Naive B cell (primary cell): Measurements from ENCODE around the gene SKAP2. TPM values are rescaled to one million over a fixed set of nuclear protein-coding genes. Genes with fewer than 3 reads are reported as not detected.

Experiments used
- ATAC-seq, 2 donors: fragments of 150-1000 bp; cut with Tn5 transposase; 2 replicates each; pipeline ENCODE4 v1.10.0; 2021; ENCODE audit warnings: low read depth in 2 of 2, mild to moderate bottlenecking in 2 of 2, moderate library complexity in 2 of 2
- DNase-seq: peaks from one replicate; pipeline ENCODE4 v3.0.0; 2022
- H3K27ac Mint-ChIP-seq, 6 donors: one replicate each; pipeline ENCODE4 v1.8.0; 2020 to 2022; ENCODE audit warnings: mild to moderate bottlenecking in 6 of 6, mixed read lengths in 6 of 6, moderate library complexity in 5 of 6, inconsistent platforms in 2 of 6
- H3K27me3 Mint-ChIP-seq, 3 donors: one replicate each; pipeline ENCODE4 v1.8.0; 2021 to 2022; ENCODE audit warnings: mixed read lengths in 3 of 3, mild to moderate bottlenecking in 1 of 3
- H3K36me3 Mint-ChIP-seq, 2 donors: one replicate each; pipeline ENCODE4 v1.8.0; 2020 to 2022; ENCODE audit warnings: mixed read lengths in 2 of 2, inconsistent platforms in 1 of 2, mild to moderate bottlenecking in 1 of 2
- H3K4me1 Mint-ChIP-seq, 3 donors: one replicate each; pipeline ENCODE4 v1.8.0; 2020 to 2022; ENCODE audit warnings: mixed read lengths in 3 of 3, inconsistent platforms in 1 of 3, mild to moderate bottlenecking in 1 of 3, moderate library complexity in 1 of 3
- H3K4me3 Mint-ChIP-seq, 8 donors: one replicate each; pipeline ENCODE4 v1.8.0; 2020 to 2022; ENCODE audit warnings: mild to moderate bottlenecking in 8 of 8, mixed read lengths in 8 of 8, moderate library complexity in 8 of 8, inconsistent platforms in 2 of 8
- H3K9me3 Mint-ChIP-seq, 7 donors: one replicate each; pipeline ENCODE4 v1.8.0; 2020 to 2022; ENCODE audit warnings: mixed read lengths in 7 of 7, mild to moderate bottlenecking in 5 of 7, inconsistent platforms in 2 of 7, moderate library complexity in 1 of 7
- polyA plus RNA-seq, 6 donors: library from polyadenylated mRNA; unstranded; fragments of 300-500 nt; fragmentation: Illumina TruSeq; gene quantifications; one replicate each; pipeline ENCODE4 v1.2.3, GENCODE V29; 2021; ENCODE audit warnings: low read depth in 6 of 6

The SKAP2 gene
- polyA plus RNA-seq, 6 donors from 2014 or later: 122 to 192 (median 157) TPM

GRCh38 chr7:26784118-26784517 lies 80.3 kb downstream of the SKAP2 start:
- H3K4me1 Mint-ChIP-seq: peaks cover 4 to 13% (median 11%) of the 10 kb centered on the region in 3 donors
- H3K36me3 Mint-ChIP-seq: peaks cover 8 to 20% of the 10 kb centered on the region in 2 donors
- peak overlapping the region in 1 of 6 donors; percentile 19 for H3K27ac Mint-ChIP-seq
- DNase-seq (no peak), ATAC-seq (no peak)
- peaks cover 0 to 3% (median 0%) of the 10 kb centered on the region in 7 donors for H3K9me3 Mint-ChIP-seq
- H3K4me3 Mint-ChIP-seq: no peak overlapping the region
- no peaks in the 10 kb centered on the region for H3K27me3 Mint-ChIP-seq

GRCh38 chr7:26782501-26782900 lies 81.9 kb downstream of the SKAP2 start:
- no peak for ATAC-seq
- Mint-ChIP-seq H3K4me3 (no peak overlapping the region), H3K4me1 (peaks cover 0 to 9% (median 8%) of the 10 kb centered on the region in 3 donors), H3K9me3 (peaks cover 0 to 3% (median 0%) of the 10 kb centered on the region in 7 donors), H3K27me3 (no peaks in the 10 kb centered on the region), H3K27ac (no peak overlapping the region), H3K36me3 (peaks cover 8 to 20% of the 10 kb centered on the region in 2 donors)
- no peak for DNase-seq

GRCh38 chr7:26779978-26780595 lies 84.3 kb downstream of the SKAP2 start:
- DNase-seq (no peak), ATAC-seq (no peak)
- H3K27ac Mint-ChIP-seq: no peak overlapping the region
- peaks cover 0 to 3% (median 0%) of the 10 kb centered on the region in 7 donors for H3K9me3 Mint-ChIP-seq
- no peaks in the 10 kb centered on the region for H3K27me3 Mint-ChIP-seq
- H3K36me3 Mint-ChIP-seq: peaks cover 8 to 20% of the 10 kb centered on the region in 2 donors
- H3K4me1 Mint-ChIP-seq: peaks cover 0 to 5% (median 0%) of the 10 kb centered on the region in 3 donors
- H3K4me3 Mint-ChIP-seq: no peak overlapping the region

- H3K9me3 Mint-ChIP-seq: peaks cover 0 to 11% (median 0%) of the 10 kb centered on the region in 7 donors
- no peaks in the 10 kb centered on the region for H3K27me3 Mint-ChIP-seq
- no peak for DNase-seq
- ATAC-seq: no peak
- peaks cover 13 to 14% of the 10 kb centered on the region in 2 donors for H3K36me3 Mint-ChIP-seq
- H3K27ac Mint-ChIP-seq: no peak overlapping the region
- H3K4me1 Mint-ChIP-seq: peaks cover 0 to 5% (median 0%) of the 10 kb centered on the region in 3 donors
- H3K4me3 Mint-ChIP-seq: no peak overlapping the region
Measured at GRCh38 chr7:26777385-26777784, 87.0 kb downstream of the SKAP2 start.

GRCh38 chr7:26760501-26760900 lies 103.9 kb downstream of the SKAP2 start:
- peaks cover 4 to 6% (median 6%) of the 10 kb centered on the region in 3 donors for H3K4me1 Mint-ChIP-seq
- H3K9me3 Mint-ChIP-seq: peaks cover 0 to 6% (median 1%) of the 10 kb centered on the region in 7 donors
- H3K4me3 Mint-ChIP-seq: no peak overlapping the region
- no peak overlapping the region for H3K27ac Mint-ChIP-seq
- ATAC-seq: no peak
- H3K27me3 Mint-ChIP-seq: no peaks in the 10 kb centered on the region
- H3K36me3 Mint-ChIP-seq: peaks cover 0 to 7% of the 10 kb centered on the region in 2 donors
- no peak for DNase-seq

GRCh38 chr7:26759108-26759507 lies 105.3 kb downstream of the SKAP2 start:
- DNase-seq (no peak), ATAC-seq (no peak)
- H3K36me3 Mint-ChIP-seq: peaks cover 0 to 7% of the 10 kb centered on the region in 2 donors
- H3K9me3 Mint-ChIP-seq: peaks cover 0 to 6% (median 1%) of the 10 kb centered on the region in 7 donors
- no peaks in the 10 kb centered on the region for H3K27me3 Mint-ChIP-seq
- peaks cover 4 to 10% (median 6%) of the 10 kb centered on the region in 3 donors for H3K4me1 Mint-ChIP-seq
- no peak overlapping the region for H3K4me3 Mint-ChIP-seq
- H3K27ac Mint-ChIP-seq: no peak overlapping the region

- no peak overlapping the region for H3K27ac Mint-ChIP-seq
- no peaks in the 10 kb centered on the region for H3K36me3 Mint-ChIP-seq
- peaks cover 0 to 4% (median 0%) of the 10 kb centered on the region in 3 donors for H3K4me1 Mint-ChIP-seq
- H3K9me3 Mint-ChIP-seq: no peaks in the 10 kb centered on the region
- no peak overlapping the region for H3K4me3 Mint-ChIP-seq
- H3K27me3 Mint-ChIP-seq: no peaks in the 10 kb centered on the region
- DNase-seq (no peak), ATAC-seq (no peak)
Measured at GRCh38 chr7:26743205-26743604, 121.2 kb downstream of the SKAP2 start.

GRCh38 chr7:26735976-26736600 lies 128.3 kb downstream of the SKAP2 start:
- ATAC-seq (no peak), DNase-seq (no peak)
- H3K4me3 Mint-ChIP-seq: no peak overlapping the region
- H3K27me3 Mint-ChIP-seq: no peaks in the 10 kb centered on the region
- peak overlapping the region in 2 of 6 donors; percentile 43 for H3K27ac Mint-ChIP-seq
- peaks cover 37 to 38% of the 10 kb centered on the region in 2 donors for H3K36me3 Mint-ChIP-seq
- H3K4me1 Mint-ChIP-seq: peaks cover 12 to 18% (median 12%) of the 10 kb centered on the region in 3 donors
- peaks cover 0 to 9% (median 6%) of the 10 kb centered on the region in 7 donors for H3K9me3 Mint-ChIP-seq

- no peaks in the 10 kb centered on the region for H3K27me3 Mint-ChIP-seq
- H3K4me1 Mint-ChIP-seq: peaks cover 16 to 24% (median 22%) of the 10 kb centered on the region in 3 donors
- peak overlapping the region in 5 of 8 donors; percentile 0 to 67 (median 48) for H3K4me3 Mint-ChIP-seq
- peak overlapping the region; percentile 22 to 87 (median 62) for H3K27ac Mint-ChIP-seq
- H3K36me3 Mint-ChIP-seq: peaks cover 33 to 54% of the 10 kb centered on the region in 2 donors
- peaks cover 1 to 22% (median 12%) of the 10 kb centered on the region in 7 donors for H3K9me3 Mint-ChIP-seq
- ATAC-seq: peak; percentile 58
- no peak for DNase-seq
Measured at GRCh38 chr7:26729150-26729775, 135.1 kb downstream of the SKAP2 start.

GRCh38 chr7:26726051-26726450 lies 138.3 kb downstream of the SKAP2 start:
- peak overlapping the region in 1 of 6 donors; percentile 11 for H3K27ac Mint-ChIP-seq
- peaks cover 12 to 25% (median 22%) of the 10 kb centered on the region in 3 donors for H3K4me1 Mint-ChIP-seq
- no peaks in the 10 kb centered on the region for H3K27me3 Mint-ChIP-seq
- DNase-seq: no peak
- ATAC-seq: no peak
- no peak overlapping the region for H3K4me3 Mint-ChIP-seq
- H3K9me3 Mint-ChIP-seq: peaks cover 1 to 14% (median 10%) of the 10 kb centered on the region in 7 donors
- H3K36me3 Mint-ChIP-seq: peaks cover 20 to 55% of the 10 kb centered on the region in 2 donors

GRCh38 chr7:26724795-26725194 lies 139.6 kb downstream of the SKAP2 start:
- DNase-seq (no peak), ATAC-seq (no peak)
- Mint-ChIP-seq H3K27ac (no peak overlapping the region), H3K36me3 (peaks cover 19 to 58% of the 10 kb centered on the region in 2 donors), H3K27me3 (no peaks in the 10 kb centered on the region), H3K9me3 (peaks cover 1 to 8% (median 6%) of the 10 kb centered on the region in 7 donors), H3K4me3 (no peak overlapping the region), H3K4me1 (peaks cover 12 to 23% (median 22%) of the 10 kb centered on the region in 3 donors)

- ATAC-seq (peak; percentile 62 to 64), DNase-seq (no peak)
- Mint-ChIP-seq H3K9me3 (no peaks in the 10 kb centered on the region), H3K27ac (peak overlapping the region in 3 of 6 donors; percentile 33 to 76 (median 63)), H3K36me3 (peaks cover 11 to 54% of the 10 kb centered on the region in 2 donors), H3K4me3 (no peak overlapping the region), H3K4me1 (peaks cover 4 to 10% (median 7%) of the 10 kb centered on the region in 3 donors), H3K27me3 (no peaks in the 10 kb centered on the region)
Measured at GRCh38 chr7:26723129-26723528, 141.3 kb downstream of the SKAP2 start.

GRCh38 chr7:26721450-26721849 lies 142.9 kb downstream of the SKAP2 start:
- Mint-ChIP-seq H3K27ac (peak overlapping the region in 1 of 6 donors; percentile 46), H3K4me3 (no peak overlapping the region), H3K9me3 (no peaks in the 10 kb centered on the region), H3K36me3 (peaks cover 24 to 47% of the 10 kb centered on the region in 2 donors), H3K4me1 (peaks cover 7% of the 10 kb centered on the region in 3 donors), H3K27me3 (no peaks in the 10 kb centered on the region)
- DNase-seq: no peak
- ATAC-seq: no peak
